ENCODE results near the gene PPP6R1. TPM values are rescaled to one million over a fixed set of nuclear protein-coding genes. Genes with fewer than 3 reads are reported as not detected.
A peak's percentile ranks its signal among the peaks of the same experiment; 100 is the strongest.
"Not testable (repeated sequence)": the region's sequence is repeated elsewhere in the genome, so short reads cannot be mapped to it uniquely, and the experiment has no call there.

The PPP6R1 gene
- total RNA-seq, 1 donor from 2014 or later: 65.1 TPM

DNA sequence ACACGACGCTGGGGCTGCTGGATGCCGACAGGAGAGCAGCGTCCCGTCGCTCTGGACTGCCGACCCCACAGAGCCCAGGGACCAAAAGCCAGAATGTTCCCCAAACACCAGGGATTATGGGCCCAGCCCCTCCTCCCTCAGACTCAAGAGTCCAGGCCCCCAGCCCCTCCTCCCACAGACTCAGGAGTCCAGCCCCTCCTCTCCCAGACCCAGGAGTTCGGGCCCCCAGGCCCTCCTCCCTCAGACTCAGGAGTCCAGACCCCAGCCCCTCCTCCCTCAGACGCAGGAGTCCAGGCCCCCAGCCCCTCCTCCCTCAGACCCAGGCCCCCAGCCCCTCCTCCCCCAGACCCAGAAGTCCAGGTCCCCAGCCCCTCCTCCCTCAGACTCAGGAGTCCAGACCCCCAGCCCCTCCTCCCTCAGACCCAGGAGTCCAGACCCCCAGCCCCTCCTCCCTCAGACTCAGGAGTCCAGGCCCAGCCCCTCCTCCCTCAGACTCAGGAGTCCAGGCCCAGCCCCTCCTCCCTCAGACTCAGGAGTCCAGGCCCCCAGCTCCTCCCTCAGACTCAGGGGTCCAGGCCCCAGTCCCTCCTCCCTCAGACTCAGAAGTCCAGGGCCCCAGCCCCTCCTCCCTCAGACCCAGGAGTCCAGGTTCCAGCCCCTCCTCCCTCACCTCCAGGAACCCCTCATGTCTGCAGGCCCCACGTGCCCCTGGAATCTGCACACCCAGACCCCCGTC, 34.0 kb downstream of the PPP6R1 start:
- DNase-seq (ENCODE audit: low spot score): not testable (repeated sequence)

DNA sequence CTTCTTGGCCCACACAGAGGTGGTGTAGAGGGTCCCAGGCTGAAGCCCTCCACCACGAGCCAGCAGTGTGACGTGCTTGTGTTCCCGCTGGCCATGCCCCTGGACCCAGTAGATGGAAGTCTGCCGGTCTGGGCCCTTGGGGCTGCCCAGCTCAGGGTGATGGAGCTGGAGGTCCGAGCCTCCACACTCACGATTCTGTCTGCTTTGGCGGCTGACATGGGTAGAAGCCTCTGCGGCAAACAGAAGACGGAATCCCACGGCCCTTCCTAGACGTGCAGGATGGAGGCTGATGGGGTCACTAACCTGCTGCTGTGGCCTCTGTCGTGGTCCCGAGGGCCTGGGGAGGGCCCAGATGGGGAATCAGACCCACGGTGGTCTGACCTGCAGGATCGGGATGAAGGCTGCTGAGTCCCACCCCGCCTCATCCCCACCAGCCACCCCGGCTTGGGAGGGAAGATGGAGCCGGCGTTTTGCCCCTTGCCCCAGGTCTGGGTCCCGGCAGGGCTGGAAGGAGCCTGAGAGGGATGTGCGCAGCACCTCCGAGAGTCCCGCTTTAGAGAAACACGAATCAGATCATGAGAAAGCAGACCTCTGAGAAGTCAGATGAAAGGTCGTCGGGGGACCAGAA, 34.7 kb downstream of the PPP6R1 start:
- no peak for DNase-seq (ENCODE audit: low spot score)

DNA sequence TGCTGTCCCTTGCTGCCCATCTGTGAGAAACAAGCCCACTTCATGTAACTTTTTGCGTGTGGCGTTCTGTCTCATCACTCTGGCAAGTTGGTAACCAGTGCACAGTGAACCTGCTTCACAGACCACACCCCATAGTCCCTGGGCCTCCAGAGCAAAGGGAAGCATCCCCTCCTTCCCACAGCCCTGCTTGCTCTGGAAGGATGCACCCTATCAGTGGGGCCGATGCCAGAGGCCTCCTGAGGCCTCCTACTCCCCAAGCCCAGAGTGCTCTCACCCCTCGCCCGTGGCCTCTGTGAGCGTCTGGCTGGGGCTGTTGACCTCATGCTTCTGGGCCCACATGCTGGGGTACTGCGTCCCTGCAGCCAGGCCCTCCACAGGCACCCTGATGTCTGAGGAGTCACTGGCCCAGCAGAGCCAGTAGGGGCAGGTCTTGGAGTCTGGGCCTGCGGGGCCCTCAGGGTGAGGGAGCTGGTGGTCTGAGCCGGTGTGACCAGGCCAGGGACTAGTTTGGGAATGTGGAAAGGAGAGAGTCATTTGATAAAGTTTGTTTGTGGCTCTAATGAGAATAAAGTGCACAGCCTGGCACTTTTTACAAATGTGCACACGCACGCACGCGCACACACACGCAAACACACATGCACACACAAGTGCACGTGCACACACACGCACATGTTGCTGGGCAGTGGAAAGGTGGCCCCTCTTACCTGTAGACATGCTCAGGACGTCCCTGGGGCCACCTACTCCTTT, 35.4 kb downstream of the PPP6R1 start:
- no peak for DNase-seq (ENCODE audit: low spot score)

DNA sequence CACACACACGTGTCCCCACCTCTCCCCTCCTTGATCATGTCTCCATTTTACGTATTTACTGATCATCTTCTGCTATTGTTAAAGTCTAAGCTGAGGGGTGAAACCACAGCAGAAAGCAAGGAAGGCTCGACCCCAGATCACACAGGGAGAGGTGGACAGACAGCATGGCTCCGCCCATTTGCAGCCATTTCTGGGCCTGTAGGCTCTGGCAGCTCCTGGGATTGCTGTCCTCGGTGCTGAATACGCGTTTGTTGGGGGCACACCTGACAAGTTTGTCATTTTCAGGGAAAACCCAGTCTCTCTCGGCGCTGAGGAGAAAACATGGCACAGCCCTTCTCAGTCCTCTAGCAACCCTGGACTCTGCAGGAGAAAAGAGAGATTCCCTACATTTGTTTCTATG, 38.3 kb downstream of the PPP6R1 start:
- DNase-seq (ENCODE audit: low spot score): no peak

DNA sequence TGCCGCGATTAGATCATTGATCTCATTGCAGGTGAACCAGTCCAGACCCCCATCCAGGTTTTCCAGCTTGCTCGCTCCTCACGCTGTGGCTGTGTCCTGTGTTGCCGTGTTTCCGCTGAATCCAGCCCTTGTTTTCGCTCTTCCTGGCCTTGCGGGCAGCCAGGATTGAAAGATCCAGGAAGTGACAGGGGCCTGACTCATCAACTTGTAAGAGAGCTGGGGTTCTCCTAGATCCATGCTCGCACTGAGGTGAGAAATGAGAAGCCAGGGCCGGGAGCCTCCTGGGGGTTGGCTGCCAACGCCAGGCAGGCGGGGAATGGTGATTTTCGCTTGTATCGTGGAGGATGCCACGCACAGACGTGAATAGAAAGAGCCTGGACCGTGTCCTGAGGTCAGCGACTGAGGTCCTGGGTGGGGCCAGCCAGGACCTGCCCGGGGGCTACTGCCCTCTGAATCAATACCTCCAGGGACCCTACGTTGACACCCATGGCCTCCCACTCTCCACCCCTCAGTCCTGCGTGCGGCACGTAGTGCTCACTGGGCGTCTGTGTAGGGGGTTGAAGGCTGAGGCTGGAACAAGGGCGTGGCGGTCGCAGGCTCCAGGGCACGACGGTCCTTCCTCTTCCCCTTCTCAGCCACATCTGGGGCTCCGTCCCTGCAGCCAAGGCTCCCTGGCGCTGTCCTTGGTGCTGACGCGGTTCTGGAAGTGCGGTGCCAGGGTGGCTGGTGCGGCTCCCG, 42.2 kb downstream of the PPP6R1 start:
- peak; percentile 77 for DNase-seq (ENCODE audit: low spot score)

DNA sequence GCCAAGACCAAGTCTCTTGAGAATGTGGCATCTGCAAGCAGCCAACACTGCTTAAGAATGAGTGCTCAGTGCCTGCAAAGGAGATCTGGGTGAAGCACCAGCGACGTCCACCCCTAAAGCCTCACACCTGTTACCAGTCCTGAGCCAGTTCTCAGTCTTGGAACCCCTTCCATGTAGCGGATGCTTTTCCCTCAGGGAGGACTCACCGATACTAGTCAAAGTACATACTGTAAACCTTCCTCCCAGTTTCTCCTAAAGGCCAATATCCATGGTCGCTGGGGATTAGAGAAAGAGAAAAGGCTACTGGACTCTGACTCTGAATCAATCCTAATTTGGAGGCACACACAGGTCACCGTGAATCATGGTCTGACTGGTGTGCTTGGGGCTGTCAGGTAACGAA, 45.3 kb downstream of the PPP6R1 start:
- DNase-seq (ENCODE audit: low spot score): no peak

DNA sequence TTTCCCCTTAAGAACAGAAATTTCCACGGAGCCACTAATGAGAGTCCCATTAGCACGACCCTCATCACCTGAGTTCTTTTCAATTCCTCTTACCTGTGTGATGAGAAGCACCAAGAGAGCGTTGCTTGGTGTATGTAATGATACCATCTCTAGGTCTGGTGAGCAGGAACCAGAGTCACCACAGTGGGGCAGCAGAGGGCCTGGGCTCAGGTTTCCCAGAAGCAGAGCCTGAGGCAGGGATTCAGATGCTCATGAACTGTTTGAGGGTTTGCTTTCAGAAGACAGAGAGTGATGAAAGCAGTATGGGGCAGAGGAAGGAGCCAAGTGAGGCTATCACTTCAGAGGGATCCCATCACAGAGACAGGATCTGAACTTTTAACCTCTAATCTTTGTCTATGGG, 46.4 kb downstream of the PPP6R1 start:
- DNase-seq (ENCODE audit: low spot score): no peak

DNA sequence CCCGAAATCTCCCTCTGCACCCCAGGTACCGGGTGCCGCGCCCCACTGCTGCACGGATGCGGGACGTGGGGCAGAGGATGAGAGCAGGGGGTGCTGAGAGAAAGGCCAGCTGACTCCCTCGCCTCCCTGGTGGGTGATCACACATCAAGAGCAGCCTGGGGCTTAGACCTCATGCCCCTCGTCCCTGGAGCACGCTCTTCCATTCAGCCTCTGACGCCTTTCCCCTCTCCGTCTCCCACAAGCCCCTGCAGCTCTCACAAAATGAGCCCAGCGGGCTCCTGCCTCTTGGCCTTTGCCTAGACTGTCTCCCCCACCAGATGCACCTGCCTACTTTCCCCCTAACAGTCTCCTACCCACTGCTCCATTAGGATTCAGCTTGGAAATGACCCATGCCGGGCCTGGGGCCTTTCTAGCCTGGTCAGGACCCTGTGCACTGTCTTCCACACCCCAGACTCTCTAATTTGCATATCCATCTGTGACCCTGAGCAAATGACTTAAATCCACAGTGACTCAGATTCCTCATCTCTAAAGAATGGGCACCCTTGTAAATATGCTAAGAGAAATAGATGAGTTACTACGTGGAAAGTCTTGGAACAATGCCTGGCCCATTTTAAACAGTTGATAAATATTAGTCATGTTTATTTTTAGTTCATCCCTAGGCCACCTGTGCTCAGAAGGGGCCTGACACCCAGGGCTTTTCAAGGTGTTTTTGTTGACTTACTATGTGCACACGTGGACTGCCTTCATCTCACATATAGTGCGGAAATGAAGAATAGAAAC, 48.9 kb downstream of the PPP6R1 start:
- DNase-seq (ENCODE audit: low spot score): no peak

DNA sequence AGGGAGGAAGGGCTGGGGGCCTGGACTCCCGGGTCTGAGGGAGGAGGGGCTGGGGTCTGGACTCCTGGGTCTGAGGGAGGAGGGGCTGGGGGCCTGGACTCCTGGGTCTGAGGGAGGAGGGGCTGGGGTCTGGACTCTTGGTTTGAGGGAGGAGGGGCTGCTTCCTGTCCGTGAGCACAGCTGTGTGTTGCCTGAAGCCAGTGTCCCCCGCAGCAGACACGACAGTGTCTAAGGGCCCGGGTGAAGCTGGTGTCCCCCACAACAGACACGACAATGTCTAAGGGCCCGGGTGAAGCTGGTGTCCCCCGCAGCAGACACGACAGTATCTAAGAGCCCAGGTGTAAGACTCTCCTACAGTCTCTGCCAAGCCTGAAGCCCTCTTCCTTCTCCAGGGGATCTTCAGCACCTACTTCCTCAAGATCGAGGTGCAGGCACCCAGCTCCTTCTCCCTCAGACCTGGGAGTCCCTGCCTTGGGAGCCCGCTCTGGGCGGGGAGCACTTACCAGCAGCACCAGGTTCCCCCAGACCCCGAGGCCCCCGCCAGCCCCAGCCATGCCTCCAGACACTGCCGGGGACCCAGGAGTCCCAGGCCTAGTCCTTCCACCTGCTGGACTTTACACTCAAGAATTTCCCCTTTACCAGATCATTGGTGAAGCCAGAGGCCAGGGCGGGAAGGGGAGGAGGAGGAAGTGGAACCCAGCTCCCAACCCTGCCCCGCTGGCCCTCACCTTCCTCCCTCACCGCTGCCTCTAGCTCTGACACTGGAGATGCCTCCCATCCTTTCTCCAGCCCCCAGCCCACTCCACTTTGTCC, 49.7 kb downstream of the PPP6R1 start, which contains the start of gene PTPRH:
Gene PTPRH, minus strand, starts transcription at position 622 of the 813 bp plus-strand sequence. Its CDS starts 68 bp downstream, at position 554.
- no peak for DNase-seq (ENCODE audit: low spot score)

DNA sequence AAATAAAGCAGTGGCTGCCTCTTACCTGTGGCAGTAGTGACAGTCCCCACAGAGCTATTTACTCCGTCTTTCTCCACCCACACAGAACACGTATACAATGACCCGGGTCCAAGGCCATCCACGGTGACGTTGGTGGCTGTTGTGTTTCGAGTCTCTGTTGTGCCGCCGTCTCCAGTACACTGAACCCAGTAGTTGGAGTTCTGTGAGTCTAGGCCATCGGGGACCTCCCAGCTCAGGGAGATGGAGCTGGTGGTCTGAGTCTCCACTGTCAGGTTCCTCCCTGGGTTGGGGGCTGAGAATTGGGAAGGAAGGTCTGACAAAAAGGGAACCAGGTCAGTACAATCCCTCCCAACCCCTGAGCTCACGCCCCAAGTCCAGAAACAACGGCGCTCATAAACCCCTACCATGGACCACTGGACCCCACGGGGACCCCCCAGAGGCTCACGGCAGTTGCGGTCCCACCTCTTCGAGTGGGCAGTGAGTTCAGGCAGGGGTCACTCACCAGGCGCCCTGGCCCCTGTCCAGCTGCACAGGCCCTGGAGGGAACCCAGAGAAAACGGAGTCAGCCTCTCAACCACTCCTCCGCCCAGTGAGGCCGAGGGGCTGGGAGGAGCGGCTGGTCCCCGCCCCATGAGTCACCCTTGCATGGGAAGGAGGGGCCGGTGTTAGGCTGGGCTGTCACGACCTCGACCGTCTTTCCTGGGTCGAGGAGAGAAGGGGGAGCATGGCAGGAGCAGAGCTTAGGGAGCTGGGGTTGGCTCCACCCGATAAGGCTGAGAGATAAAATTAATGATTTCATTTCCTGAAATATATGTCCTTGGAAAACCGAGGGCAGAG, 51.9 kb downstream of the PPP6R1 start:
- peak; percentile 77 for DNase-seq (ENCODE audit: low spot score)

DNA sequence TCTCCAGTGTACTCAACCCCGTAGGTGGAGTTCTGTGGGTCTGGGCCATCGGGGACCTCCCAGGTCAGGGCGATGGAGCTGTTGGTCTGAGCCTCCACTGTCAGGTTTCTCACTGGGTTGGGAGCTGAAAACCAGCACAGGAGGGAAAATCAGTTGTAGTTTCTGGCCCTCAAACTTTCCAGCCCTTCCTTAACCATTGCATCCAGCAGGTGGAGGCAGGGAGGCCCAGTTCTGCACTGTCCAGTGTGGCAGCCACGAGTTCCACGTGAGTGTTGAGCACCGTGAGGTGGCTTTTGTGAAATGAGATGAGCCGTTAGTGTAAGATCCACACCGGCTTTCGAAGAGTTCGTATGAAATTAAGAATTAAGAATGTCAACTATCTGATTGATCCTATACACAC, 56.6 kb downstream of the PPP6R1 start:
- not testable (repeated sequence) for DNase-seq (ENCODE audit: low spot score)

DNA sequence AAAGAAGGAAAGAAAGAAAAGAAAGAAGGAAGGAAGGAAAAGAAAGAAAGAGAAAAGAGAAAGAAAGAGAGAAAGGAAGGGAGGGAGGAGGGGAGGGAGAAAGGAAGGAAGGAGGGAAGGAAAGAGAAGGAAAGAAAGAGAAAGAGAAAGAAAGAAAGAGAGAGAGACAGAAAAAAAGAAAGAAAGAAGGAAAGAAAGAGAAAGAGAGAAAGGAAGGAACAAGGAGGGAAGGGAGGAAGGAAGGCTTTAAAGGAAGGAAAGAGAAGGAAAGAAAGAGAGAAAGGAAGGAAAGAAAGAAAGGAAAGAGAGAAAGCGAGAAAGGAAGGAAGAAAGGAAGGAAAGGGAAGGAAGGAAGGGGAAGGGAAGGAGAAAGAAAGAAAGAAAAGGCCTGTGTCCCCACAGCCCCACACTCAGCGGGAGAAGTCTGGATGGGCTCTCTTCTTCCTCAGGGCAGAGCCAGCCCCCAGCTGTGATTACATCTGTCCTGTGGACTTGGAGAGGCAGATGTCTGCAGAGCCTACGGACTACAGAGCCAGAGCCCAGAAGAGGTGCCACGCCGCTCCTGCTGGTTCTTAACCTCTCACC, 59.1 kb downstream of the PPP6R1 start:
- DNase-seq (ENCODE audit: low spot score): no peak

DNA sequence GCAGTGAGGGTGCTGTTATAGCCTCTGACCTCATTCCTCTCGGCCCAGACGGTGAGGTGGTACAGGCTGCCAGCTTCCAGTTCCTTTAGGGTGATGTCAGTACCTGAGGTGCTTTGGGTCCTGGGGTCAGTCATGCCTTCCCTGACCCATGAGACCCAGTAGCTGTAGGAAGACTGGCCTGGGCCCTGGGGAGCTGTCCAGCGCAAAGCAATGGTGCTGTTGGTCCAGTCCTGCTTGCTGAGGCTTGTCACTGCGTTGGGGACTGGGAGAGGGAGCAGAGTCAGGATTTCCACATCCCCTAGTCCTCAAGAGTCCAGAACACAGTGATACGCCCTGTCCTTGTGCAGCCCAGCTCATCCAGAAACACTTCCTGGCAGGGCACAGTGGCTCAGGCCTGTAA, 60.2 kb downstream of the PPP6R1 start:
- no peak for DNase-seq (ENCODE audit: low spot score)

DNA sequence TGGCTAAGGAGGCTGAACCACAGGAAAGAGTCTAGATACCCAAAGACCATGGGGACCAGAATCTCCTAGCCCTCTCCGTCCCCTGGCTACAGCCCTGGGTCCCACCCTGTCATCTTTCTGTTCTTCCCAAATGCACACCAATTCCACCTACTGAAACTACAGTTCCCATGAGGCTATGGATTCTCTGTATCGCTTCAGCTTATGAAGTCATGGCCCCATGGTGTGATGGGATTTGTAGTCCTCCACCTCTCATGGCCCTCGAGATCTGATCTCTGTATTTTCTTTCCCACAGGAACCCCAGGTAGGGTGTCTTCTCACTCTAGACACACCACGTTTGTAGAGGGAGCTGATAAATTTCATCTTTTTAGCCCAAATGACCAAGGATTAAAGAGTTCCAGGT, 61.3 kb downstream of the PPP6R1 start:
- DNase-seq (ENCODE audit: low spot score): no peak

DNA sequence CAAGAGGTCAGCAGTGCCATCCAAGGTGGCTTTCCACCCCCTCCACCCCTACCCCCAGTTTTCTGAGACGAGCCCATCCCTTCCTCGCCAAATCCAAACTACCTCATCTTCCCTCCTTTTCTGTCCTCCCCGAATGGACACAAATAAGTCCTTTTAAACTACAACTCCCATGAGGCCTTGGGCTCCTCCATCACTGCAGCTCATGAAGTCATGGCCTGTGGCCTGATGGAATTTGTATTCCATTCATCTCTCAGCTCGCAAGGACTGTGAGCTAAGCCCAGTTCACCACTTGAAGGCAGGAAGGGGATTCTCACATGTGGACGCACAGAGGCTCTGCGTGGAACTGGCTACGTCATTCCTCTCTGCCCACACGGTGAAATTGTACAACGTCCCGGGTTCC, 62.0 kb downstream of the PPP6R1 start:
- DNase-seq (ENCODE audit: low spot score): no peak

DNA sequence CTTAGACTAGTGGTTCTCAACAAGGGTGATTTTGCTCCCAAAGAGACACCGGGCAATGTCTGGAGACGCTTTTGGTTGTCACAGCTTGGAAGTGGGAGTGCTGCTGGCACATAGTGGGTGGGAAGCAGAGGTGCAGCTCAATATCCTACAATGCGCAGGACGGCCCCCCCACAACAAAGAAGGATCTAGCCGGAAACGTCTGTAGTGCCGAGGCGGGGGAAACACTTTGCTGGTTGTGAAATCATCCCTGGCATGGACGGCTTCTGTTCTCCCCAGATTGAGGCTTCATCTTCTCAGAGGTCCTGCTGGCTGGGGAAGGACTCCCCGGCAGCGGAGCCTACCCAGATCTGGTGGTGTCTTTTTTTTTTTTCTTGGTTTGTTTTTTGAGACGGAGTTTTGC, 65.3 kb downstream of the PPP6R1 start:
- DNase-seq (ENCODE audit: low spot score): no peak

DNA sequence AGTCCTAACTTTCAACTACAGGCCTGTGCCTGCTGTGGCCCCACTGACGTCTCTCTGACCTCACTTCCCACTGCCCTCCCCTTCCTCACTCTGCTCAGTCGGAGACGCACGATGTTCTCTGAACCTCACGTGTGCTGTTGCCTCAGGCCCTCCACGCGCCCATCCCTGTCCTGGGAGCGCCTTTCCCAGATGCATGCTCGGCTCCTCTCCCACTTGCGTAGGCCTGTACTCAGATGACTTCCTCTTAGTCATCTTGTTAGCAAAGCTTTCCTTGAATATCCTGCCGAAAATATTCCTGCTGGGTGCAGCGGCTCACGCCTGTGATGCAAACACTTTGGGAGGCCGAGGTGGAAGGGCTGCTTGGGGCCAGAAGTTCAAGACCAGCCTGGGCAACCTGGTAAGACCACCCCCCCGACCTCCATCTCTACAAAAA, 69.4 kb downstream of the PPP6R1 start:
- DNase-seq (ENCODE audit: low spot score): peak; percentile 79

DNA sequence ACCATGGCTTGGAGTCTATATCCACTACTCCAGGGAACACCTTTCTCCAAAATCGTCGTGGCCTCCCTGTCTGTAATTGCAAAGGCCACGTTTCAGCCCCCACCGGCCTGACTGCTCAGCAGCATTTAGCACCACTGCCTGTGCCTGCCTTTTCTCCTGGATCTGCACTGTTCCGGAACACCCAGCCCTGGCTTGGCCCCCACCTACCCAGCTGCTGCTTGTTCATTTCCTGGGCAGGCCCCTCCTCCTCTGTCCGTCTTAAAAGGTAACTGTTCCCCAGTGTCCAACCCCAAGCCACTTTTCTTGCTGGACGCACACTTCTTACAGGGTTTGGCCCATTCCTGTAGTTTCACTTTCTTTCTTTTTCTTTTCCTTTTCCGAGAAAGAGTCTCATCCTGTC, 70.2 kb downstream of the PPP6R1 start:
- DNase-seq (ENCODE audit: low spot score): no peak

DNA sequence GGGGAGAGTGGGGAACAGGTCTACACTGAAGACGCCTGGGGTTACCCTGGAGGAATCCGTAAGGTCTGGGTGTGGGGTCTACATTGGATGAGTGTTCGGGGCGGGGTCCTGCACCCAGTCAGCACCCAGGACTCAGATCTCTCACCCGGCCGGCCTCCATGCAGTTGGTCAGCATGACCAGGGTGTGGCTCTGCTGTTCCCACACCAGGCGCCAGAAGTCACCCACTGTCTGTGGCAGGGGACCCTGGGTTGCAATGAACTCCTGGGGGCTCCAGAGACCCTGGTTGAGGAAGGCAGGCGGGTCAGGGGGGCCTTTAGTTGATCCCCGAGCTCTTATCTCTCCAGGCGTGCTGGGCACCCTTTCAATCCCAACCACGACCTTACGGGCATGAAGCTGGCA, 72.7 kb downstream of the PPP6R1 start:
- DNase-seq (ENCODE audit: low spot score): no peak
